Mucosa of descending colon (tissue), 3 donors: ENCODE results near the gene PLA2G4B. TPM values are rescaled to one million over a fixed set of nuclear protein-coding genes. Genes with fewer than 3 reads are reported as not detected.

ENCODE experiments used
- ATAC-seq: fragments of 200-7000 bp; cut with Tn5 transposase; one replicate; pipeline ENCODE4 v1.9.1; 2020; ENCODE audit warnings: mild to moderate bottlenecking, moderate library complexity
- DNase-seq, 3 donors: peaks; one replicate each; pipeline ENCODE4 v3.0.0-alpha.2; 2020
- H3K36me3 ChIP-seq: fragments of 200-600 bp; one replicate; pipeline ENCODE4 v1.8.0; 2021; ENCODE audit warnings: low read depth, mild to moderate bottlenecking
- H3K4me1 ChIP-seq: fragments of 200-600 bp; one replicate; pipeline ENCODE4 v1.8.0; 2021; ENCODE audit warnings: low read depth, mild to moderate bottlenecking
- H3K4me3 ChIP-seq: fragments of 200-600 bp; one replicate; pipeline ENCODE4 v1.8.0; 2021; ENCODE audit warnings: mild to moderate bottlenecking
- H3K9me3 ChIP-seq: fragments of 200-600 bp; one replicate; pipeline ENCODE4 v1.8.0; 2021; ENCODE audit warnings: mild to moderate bottlenecking
- intact Hi-C, 2 donors: fragments of 100-400 bp; cut with DNase I in 1 of 2; cut with micrococcal nuclease in 1 of 2; formaldehyde crosslinking; loops; one replicate each; pipeline versions ENCODE4 v1.11.0 to v1.11.1; 2022; cut with DNase I, micrococcal nuclease
- total RNA-seq, 3 donors: library from RNA; stranded (reverse); fragmentation: NEBNext Ultra II Directional in 2 of 3; extraction: Animal tissue kit (Norgen Biotek cat#: 25700) in 2 of 3; gene quantifications; one replicate each; pipeline versions ENCODE4 v1.2.1 to v1.2.4, GENCODE V29; 2021 to 2023
- TF ChIP-seq, protein P1 (sequence below): fragments of 200-600 bp; IDR thresholded peaks from one replicate; pipeline ENCODE4 v1.8.0; 2022; ENCODE audit warnings: antibody characterized with exemption, mild to moderate bottlenecking
- donor health status: DM: no; HTN: no; CAD: no; lungs with moderate emphysema.
- donor health status: DM: no; HTN: no; CAD: no.
- donor health status: DM: no; HTN: yes; CAD: no.

The PLA2G4B gene
- total RNA-seq, 3 donors from 2014 or later = 5.2 to 9.7 (median 6.4) TPM

- ATAC-seq = peak; percentile 16
- TF ChIP-seq, protein P1, sequence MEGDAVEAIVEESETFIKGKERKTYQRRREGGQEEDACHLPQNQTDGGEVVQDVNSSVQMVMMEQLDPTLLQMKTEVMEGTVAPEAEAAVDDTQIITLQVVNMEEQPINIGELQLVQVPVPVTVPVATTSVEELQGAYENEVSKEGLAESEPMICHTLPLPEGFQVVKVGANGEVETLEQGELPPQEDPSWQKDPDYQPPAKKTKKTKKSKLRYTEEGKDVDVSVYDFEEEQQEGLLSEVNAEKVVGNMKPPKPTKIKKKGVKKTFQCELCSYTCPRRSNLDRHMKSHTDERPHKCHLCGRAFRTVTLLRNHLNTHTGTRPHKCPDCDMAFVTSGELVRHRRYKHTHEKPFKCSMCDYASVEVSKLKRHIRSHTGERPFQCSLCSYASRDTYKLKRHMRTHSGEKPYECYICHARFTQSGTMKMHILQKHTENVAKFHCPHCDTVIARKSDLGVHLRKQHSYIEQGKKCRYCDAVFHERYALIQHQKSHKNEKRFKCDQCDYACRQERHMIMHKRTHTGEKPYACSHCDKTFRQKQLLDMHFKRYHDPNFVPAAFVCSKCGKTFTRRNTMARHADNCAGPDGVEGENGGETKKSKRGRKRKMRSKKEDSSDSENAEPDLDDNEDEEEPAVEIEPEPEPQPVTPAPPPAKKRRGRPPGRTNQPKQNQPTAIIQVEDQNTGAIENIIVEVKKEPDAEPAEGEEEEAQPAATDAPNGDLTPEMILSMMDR = no peak
These were observed 34.3 kb upstream of the PLA2G4B start for GRCh38 chr15:41804361-41804760.

GRCh38 chr15:41804916-41805666 is 33.6 kb upstream of the PLA2G4B start:
- H3K36me3 ChIP-seq = no peaks in the 10 kb centered on the region
- no peaks in the 10 kb centered on the region for H3K4me1 ChIP-seq
- TF ChIP-seq, protein P1 = no peak
- intact Hi-C loops = no loop called here
- no peak for DNase-seq
- no peak overlapping the region for H3K4me3 ChIP-seq
- ATAC-seq = no peak
- no peaks in the 10 kb centered on the region for H3K9me3 ChIP-seq

More at GRCh38 chr15:41804361-41804760, 34.3 kb upstream of the PLA2G4B start:
- Histone ChIP-seq H3K36me3 (no peaks in the 10 kb centered on the region), H3K4me3 (no peak overlapping the region), H3K4me1 (no peaks in the 10 kb centered on the region), H3K9me3 (no peaks in the 10 kb centered on the region)
- intact Hi-C loops = no loop called here
- DNase-seq = no peak

DNA sequence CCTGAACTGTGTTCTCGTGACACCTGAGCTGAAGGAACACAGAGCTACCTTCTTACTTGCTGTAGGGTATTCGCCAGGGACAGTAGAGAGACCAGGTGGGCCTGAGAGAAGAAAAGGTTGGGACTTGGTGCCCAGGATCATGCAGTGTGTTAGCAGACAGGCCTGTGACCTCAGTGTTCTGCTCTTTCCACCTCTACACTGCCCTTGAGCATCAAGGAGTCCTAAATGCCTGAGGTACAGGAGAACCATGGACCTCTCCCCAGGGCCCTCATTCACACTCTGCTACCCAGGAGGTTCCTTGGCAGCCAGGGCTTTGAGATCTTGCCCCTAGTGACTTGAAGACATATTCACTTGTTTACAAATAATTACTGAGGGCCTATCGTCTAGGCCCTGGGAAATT is 32.9 kb upstream of the PLA2G4B start:
- ATAC-seq = no peak
- Histone ChIP-seq H3K4me1 (no peaks in the 10 kb centered on the region), H3K36me3 (no peaks in the 10 kb centered on the region), H3K4me3 (no peak overlapping the region), H3K9me3 (no peaks in the 10 kb centered on the region)
- no peak for DNase-seq
- intact Hi-C loops = no loop called here
- TF ChIP-seq, protein P1 = no peak

- no peaks in the 10 kb centered on the region for H3K36me3 ChIP-seq
- H3K9me3 ChIP-seq = no peaks in the 10 kb centered on the region
- no peaks in the 10 kb centered on the region for H3K4me1 ChIP-seq
- TF ChIP-seq, protein P1 = no peak
- intact Hi-C loops = no loop called here
- peak; percentile 23 for ATAC-seq
- no peak overlapping the region for H3K4me3 ChIP-seq
- no peak for DNase-seq
These were observed 32.1 kb upstream of the PLA2G4B start for GRCh38 chr15:41806291-41807181.

DNA sequence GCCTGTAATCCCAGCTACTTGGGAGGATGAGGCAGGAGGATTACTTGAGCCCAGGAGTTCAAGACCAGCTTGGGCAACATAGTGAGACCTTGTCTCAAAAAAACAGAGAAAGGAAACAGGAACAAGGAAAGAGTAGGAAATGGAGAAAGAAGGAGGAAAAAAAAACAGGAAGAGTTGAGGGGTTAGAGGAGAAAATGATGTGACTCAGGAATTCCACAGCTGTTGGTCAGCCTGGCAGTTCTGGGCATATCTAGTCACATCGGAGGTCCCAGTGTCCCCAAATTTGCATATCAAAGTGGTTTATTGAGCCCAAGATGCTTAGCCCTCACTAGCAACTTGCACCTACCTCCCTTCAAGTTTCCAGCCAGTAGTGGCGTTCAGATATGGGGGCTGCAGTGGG is 29.5 kb upstream of the PLA2G4B start:
- intact Hi-C loops = no loop called here
- H3K4me3 ChIP-seq = no peak overlapping the region
- no peaks in the 10 kb centered on the region for H3K9me3 ChIP-seq
- TF ChIP-seq, protein P1 = no peak
- H3K4me1 ChIP-seq = no peaks in the 10 kb centered on the region
- no peak for ATAC-seq
- no peaks in the 10 kb centered on the region for H3K36me3 ChIP-seq
- DNase-seq = no peak
